GM19099 (cell line): Measurements from ENCODE around the gene CLPTM1L.

Experiments used
- POLR2A ChIP-seq: IDR thresholded peaks from 3 replicates; pipeline ENCODE4 v1.6.1; 2011; ENCODE audit warnings: low read depth; ENCODE audit not compliant: insufficient read length; ENCODE audit errors: extremely low read depth

CLPTM1L gene

DNA sequence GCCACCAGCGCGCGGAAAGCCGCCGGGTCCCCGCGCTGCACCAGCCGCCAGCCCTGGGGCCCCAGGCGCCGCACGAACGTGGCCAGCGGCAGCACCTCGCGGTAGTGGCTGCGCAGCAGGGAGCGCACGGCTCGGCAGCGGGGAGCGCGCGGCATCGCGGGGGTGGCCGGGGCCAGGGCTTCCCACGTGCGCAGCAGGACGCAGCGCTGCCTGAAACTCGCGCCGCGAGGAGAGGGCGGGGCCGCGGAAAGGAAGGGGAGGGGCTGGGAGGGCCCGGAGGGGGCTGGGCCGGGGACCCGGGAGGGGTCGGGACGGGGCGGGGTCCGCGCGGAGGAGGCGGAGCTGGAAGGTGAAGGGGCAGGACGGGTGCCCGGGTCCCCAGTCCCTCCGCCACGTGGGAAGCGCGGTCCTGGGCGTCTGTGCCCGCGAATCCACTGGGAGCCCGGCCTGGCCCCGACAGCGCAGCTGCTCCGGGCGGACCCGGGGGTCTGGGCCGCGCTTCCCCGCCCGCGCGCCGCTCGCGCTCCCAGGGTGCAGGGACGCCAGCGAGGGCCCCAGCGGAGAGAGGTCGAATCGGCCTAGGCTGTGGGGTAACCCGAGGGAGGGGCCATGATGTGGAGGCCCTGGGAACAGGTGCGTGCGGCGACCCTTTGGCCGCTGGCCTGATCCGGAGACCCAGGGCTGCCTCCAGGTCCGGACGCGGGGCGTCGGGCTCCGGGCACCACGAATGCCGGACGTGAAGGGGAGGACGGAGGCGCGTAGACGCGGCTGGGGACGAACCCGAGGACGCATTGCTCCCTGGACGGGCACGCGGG, 49.9 kb downstream of the CLPTM1L start, which contains the start of gene TERT:
TSS of gene TERT (minus strand) at position 234 of the 815 bp plus-strand sequence. CDS start at position 155, 79 bp downstream.
- TF ChIP-seq POLR2A, result no peak

DNA sequence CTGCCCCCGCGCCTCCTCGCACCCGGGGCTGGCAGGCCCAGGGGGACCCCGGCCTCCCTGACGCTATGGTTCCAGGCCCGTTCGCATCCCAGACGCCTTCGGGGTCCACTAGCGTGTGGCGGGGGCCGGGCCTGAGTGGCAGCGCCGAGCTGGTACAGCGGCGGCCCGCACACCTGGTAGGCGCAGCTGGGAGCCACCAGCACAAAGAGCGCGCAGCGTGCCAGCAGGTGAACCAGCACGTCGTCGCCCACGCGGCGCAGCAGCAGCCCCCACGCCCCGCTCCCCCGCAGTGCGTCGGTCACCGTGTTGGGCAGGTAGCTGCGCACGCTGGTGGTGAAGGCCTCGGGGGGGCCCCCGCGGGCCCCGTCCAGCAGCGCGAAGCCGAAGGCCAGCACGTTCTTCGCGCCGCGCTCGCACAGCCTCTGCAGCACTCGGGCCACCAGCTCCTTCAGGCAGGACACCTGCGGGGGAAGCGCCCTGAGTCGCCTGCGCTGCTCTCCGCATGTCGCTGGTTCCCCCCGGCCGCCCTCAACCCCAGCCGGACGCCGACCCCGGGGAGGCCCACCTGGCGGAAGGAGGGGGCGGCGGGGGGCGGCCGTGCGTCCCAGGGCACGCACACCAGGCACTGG, 50.6 kb downstream of the CLPTM1L start:
- TF ChIP-seq POLR2A, result no peak

DNA sequence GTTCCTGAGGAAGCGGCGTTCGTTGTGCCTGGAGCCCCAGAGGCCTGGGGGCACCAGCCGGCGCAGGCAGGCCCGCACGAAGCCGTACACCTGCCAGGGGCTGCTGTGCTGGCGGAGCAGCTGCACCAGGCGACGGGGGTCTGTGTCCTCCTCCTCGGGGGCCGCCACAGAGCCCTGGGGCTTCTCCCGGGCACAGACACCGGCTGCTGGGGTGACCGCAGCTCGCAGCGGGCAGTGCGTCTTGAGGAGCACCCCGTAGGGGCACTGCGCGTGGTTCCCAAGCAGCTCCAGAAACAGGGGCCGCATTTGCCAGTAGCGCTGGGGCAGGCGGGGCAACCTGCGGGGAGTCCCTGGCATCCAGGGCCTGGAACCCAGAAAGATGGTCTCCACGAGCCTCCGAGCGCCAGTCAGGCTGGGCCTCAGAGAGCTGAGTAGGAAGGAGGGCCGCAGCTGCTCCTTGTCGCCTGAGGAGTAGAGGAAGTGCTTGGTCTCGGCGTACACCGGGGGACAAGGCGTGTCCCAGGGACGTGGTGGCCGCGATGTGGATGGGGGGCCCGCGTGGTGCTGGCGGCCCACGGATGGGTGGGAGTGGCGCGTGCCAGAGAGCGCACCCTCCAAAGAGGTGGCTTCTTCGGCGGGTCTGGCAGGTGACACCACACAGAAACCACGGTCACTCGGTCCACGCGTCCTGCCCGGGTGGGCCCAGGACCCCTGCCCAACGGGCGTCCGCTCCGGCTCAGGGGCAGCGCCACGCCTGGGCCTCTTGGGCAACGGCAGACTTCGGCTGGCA, 51.3 kb downstream of the CLPTM1L start:
- no peak for TF ChIP-seq POLR2A

DNA sequence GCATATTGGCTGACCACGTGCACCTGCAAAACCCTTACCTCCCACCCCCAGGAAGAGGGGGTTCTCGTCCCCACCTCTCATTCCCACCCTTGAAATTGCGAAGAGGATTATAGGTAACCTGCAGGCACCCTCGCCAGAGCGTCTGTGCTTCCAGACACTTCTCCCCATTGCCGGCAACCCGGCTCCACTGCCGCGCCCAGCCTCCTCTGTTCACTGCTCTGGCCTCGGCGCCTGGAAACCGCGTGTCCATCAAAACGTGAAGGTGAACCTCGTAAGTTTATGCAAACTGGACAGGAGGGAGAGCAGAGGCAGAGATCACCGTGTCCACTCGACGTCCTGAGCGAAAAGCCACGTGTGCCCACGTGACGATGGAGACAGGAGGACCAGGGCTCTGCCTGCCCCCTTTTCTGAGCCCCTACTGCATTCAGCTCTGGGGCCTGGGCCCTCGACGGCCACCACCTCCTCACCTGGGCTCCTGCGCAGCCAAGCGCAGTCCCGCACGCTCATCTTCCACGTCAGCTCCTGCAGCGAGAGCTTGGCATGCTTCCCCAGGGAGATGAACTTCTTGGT, 52.0 kb downstream of the CLPTM1L start:
- no peak for TF ChIP-seq POLR2A

DNA sequence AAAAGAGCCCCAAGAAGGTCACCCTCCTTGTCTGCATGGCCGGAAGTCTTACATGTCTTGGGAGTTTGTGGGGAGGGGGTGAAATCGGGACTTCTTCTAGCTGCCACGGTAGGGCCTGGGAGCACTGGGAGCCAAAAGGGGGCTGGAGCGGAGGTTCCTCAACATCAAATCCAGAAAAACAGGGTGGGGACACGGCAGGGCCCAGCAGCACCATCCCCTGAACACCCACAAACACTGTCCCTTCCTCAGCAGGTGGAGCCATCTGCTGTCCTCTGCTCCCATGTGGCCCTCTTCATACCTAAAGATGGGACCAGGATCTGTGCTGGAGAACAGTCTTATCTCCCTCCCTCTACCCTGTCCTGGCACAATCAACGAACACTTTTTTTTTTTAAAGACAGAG, 52.8 kb downstream of the CLPTM1L start:
- no peak for TF ChIP-seq POLR2A

DNA sequence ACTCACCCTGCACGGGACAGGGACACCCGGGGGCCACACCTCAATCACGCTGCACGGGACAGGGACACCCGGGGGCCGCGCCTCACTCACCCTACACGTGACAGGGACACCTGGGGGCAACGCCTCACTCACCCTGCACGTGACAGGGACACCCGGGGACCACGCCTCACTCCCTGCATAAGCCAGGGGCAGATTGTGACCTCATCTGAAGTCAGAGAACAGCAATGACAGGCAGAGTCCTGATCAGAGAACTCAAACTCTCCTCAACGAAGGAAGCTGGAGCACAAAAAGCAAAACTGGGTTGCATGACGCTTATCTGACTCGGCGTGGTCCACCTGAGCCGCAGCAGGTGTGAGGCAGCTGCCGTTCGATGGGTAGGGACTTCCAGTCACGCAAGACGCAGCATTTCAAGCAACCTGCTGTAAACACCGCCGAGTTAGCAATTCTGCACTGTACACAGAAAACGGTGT, 53.3 kb downstream of the CLPTM1L start:
- no peak for TF ChIP-seq POLR2A

DNA sequence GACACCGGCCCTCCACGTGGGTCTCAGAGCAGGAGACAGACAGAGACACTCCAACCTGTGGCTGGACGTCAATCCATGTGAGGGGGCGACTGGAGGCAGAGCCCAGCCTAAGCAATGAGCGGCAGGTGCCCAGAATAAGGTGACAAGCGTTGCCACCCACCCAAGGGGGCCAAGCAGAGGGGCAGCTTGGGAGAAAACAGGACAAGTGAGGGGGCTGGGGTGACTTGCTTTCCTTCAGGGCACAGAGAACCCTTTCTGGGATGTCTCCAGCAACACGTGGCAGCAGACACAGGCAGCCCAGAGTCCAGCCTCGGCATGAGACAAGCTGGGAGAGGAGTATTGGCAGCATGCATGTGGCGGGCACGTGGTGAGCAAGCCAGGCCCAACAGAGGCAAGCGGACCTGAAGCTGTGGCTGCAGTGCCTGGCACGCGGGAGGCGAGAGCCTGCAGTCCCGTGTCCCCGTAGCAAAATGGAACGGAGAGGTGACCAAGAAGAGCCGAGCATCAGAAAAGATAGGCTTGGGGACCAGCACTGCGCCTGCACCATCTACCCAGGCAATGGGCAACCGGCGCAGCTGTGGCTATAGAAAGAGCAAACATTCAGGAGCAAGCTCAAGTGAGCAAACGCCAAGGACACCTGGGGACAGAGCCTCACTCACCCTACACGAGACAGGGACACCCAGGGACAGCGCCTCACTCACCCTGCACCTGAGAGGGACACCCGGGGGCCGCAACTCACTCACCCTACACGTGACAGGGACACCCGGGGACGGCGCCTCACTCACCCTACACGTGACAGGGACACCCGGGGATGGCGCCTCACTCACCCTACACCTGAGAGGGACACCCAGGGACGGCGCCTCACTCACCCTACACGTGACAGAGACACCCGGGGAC, 56.2 kb downstream of the CLPTM1L start:
- TF ChIP-seq POLR2A, result no peak

DNA sequence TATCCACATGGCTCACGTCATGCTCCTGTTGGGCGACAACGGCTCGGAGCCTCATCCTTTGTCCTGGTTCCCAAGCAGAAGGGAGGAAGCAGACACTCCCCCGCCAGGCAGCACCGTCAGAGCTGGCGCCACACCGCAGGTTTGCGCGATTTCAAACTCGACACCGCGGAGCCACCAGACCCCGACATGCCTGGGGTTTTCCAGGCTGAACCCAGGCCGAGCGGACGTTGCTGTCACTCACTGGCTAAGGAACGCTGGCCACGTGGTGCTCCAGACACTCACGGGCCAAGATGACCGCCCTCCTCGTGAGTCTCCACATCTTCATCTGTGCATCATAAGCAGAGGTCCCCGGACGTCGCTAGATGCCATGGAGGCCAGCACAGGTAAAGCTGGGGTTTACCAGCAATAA, 59.0 kb downstream of the CLPTM1L start:
- no peak for TF ChIP-seq POLR2A

DNA sequence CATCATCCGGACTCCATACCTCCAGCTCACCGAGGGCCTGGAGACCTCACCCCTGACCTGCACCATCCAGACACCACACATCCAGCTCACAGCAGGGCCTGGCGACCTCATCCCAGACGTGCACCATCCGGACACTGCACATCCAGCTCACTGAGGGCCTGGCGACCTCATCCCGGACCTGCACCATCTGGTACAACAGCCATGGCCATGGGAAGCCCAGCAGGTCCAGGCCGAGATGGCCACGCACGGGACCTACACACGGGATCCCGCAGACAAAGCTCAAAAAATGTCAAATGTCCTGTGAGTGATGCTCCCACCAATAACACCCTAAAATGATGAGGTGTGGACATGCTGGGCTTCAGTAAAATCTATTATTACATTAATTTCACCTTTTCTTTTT, 59.8 kb downstream of the CLPTM1L start:
- TF ChIP-seq POLR2A, result no peak

DNA sequence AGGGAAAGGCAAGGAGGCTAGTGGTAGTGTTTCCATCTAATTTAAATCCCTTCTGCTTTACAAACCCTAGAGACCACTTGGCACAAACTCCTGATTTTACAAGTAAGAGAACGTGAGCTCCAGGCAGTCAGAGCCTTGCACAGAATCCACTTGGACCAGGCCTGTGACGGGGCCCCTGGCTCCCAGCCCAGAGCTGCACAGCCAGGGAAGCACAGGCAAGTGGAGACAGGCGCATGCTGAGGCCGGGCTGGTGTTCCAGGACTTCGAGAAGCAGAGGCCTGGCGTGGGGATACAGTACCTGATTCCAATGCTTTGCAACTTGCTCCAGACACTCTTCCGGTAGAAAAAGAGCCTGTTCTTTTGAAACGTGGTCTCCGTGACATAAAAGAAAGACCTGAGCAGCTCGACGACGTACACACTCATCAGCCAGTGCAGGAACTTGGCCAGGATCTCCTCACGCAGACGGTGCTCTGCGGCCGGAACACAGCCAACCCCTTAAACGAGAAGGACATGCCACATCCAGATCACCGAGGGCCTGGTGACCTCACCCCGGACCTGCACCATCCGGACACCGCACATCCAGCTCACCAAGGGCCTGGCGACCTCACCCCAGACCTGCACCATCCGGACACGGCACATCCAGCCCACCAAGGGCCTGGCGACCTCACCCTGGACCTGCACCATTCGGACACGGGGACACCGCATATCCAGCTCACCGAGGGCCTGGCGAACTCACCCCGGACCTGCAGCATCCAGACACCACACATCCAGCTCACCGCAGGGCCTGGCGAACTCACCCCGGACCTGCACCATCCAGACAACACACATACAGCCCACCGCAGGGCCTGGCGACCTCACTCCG, 62.5 kb downstream of the CLPTM1L start:
- no peak for TF ChIP-seq POLR2A

DNA sequence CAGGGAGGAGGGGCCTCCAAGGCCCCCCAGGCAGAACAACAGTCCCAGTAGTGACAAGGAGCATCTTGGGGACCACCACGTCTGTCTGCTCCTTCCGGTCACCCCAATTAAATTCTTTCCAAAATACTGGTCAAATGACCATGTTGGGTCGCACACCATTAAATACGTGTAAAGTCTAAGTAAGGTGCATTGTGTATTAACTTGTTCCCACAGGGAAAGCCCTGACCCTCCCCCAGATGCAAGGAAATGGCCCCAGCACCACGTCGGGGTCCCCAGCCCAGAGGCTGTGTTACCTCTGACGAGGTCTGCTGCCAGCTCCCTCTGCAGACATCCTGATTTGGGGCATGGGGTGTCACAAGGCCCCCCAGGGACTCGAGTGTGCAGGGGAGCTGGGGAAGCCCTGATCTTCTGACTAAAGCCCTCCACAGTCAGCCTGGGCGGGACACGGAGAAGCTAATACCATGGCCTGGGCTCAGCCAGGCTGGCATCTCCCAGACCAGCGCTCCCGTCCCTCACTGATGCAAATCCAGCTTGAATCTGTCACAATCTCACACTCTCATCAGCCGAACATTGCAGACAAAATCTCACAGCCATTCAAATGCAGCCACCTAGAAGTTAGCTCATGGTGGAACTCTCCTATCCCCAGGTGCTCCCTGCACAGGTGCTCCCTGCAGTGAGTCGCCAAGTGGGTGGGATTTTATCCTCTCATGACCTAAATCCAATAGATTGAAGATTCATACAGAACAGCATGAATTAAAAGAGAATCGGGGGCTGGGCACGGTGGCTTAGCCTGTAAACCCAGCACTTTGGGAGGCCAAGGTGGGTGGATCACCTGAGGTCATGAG, 63.6 kb downstream of the CLPTM1L start:
- TF ChIP-seq POLR2A, result no peak
